Measurements from ENCODE around the gene TESMIN. TPM values are rescaled to one million over a fixed set of nuclear protein-coding genes. Genes with fewer than 3 reads are reported as not detected.

TESMIN gene
- total and polyA plus RNA-seq, 2 of the 4 experiments (the other 2 are of a cell fraction), result 0.90 to 2.2 TPM

DNA sequence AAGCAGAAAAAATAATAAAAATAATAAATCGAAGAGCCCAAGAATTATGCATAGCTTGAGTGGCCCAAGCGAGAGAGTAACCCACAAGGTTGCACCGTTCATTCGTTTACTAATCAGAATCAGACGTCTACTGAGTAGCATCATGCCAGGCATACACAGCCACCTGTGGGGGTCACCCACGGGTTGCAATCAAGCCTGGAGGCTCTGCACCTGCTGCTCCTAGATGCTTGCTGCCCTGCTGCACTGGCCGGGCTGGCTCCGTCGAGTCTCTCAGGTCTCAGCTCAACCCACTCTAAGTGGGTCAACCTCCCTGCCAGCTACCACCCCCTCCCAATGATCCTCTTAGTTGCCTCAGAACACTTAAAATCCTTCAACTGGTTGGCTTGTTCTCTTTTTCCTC is 2.0 kb upstream of the TESMIN start:
- in situ Hi-C loops (cut with MboI; ENCODE audit: low sequenced_read_pairs) (no loop called here), intact Hi-C loops (cut with micrococcal nuclease) (no loop called here), dilution Hi-C loops (cut with HindIII; ENCODE audit: low sequenced_read_pairs, unreplicated experiment) (no loop called here)
- WGBS, 2 experiments (ENCODE audit: extremely low coverage in 2 of 2, insufficient read length in 1 of 2), result 68% methylated on average over 5 of the region's 9 CpGs; no CpG with 5 or more reads in 1 of the 2 experiments
- Histone ChIP-seq H2AK9ac (replicated peaks; ENCODE audit: low read depth, low read length, poor library complexity) (no peak overlapping the region), H3K56ac (ENCODE audit: extremely low read depth, insufficient read depth, low read length) (no peak overlapping the region), H3K14ac (replicated peaks; ENCODE audit: low read depth, low read length) (no peak overlapping the region), H2BK15ac (ENCODE audit: low read depth, low read length) (no peak overlapping the region), H3K4me1 (ENCODE audit: control insufficient read depth, insufficient read depth, low read length) (no peaks in the 10 kb centered on the region), H3K23ac (ENCODE audit: low read depth, low read length) (no peak overlapping the region), H3K79me1 (ENCODE audit: low read depth in 1 of 2, low read length in 2 of 2) (no peaks in the 10 kb centered on the region), H4K8ac (ENCODE audit: low read depth in 2 of 2, low read length in 2 of 2) (no peak overlapping the region), H3K4ac (ENCODE audit: low read depth, low read length) (no peak overlapping the region), H2BK20ac (ENCODE audit: low read depth, low read length) (no peak overlapping the region), H4K5ac (ENCODE audit: low read depth, low read length) (no peak overlapping the region), H2AFZ (replicated peaks; ENCODE audit: low read length, poor library complexity) (no peak overlapping the region), H3K36me3 (ENCODE audit: control insufficient read depth, insufficient read depth, low read length) (peaks cover 18% of the 10 kb centered on the region), H3K9me3 (ENCODE audit: control insufficient read depth, insufficient read depth, low read length) (no peaks in the 10 kb centered on the region), H3K9ac (ENCODE audit: low read depth, low read length) (no peak overlapping the region), H2BK120ac (ENCODE audit: low read depth, low read length) (no peak overlapping the region), H4K20me1 (ENCODE audit: insufficient read depth, low read length) (no peaks in the 10 kb centered on the region), H3K18ac (ENCODE audit: low read depth, low read length) (no peak overlapping the region), H2BK5ac (ENCODE audit: low read depth, low read length, poor library complexity, severe bottlenecking) (no peak overlapping the region), H3K4me2 (ENCODE audit: low read depth, low read length) (no peak overlapping the region), H3K9me1 (ENCODE audit: insufficient read depth, low read length) (peaks cover 5% of the 10 kb centered on the region), H3K4me3 (ENCODE audit: insufficient read depth, low read depth, low read length) (no peak overlapping the region), H4K91ac (ENCODE audit: insufficient read depth, low read depth, low read length) (no peak overlapping the region), H3K27me3 (ENCODE audit: control insufficient read depth, insufficient read depth, low read length) (no peaks in the 10 kb centered on the region), H3K27ac (ENCODE audit: insufficient read depth, low read length) (no peak overlapping the region), H2AK5ac (ENCODE audit: low read depth, low read length) (no peak overlapping the region)
- TF ChIP-seq USF2 (IDR thresholded peaks at IDR 0.05; ENCODE audit: low read depth, low read length) (no peak), FOS (IDR thresholded peaks at IDR 0.05; ENCODE audit: low read depth, low read length) (no peak), CHD1 (IDR thresholded peaks at IDR 0.05; ENCODE audit: low read depth, low read length) (no peak), RAD21 (IDR thresholded peaks at IDR 0.05; ENCODE audit: low read length) (no peak), RFX5 (IDR thresholded peaks at IDR 0.05; ENCODE audit: low read depth, low read length) (no peak), RCOR1 (IDR thresholded peaks at IDR 0.05; ENCODE audit: insufficient replicate concordance, low read length) (no peak), POLR2A (IDR thresholded peaks at IDR 0.05; ENCODE audit: low read depth, low read length) (no peak), NFE2L2 (IDR thresholded peaks at IDR 0.05; ENCODE audit: low read depth, low read length) (no peak)
- ChIA-PET POLR2A (ENCODE audit: unreplicated experiment) (no interaction called here), CTCF (interaction anchor here (0.8 to 1.6 kb wide), 2 partner anchors 10 to 14 kb away, joined by 3 to 5 read pairs; no protein-coding TSS in a partner anchor)
- ATAC-seq (ENCODE audit: low read depth), result no peak
- BruUV-seq (replicated peaks), result no TSS peak
- DNase-seq, result no peak

All from IMR-90 (cell line).